ENCODE data around the gene CYP26B1.

- TF ChIP-seq CTCF (IDR thresholded peaks at IDR 0.05) (no peak), POLR2A (IDR thresholded peaks at IDR 0.05) (no peak)
Observed at GRCh38 chr2:72134408-72134996, 13.2 kb downstream of the CYP26B1 start.

Data from testis (tissue), 2 donors.